IMR-90 (cell line): ENCODE data around the gene SAG. TPM values are rescaled to one million over a fixed set of nuclear protein-coding genes. Genes with fewer than 3 reads are reported as not detected.

ENCODE experiments used
- ATAC-seq: fragments of 200-7000 bp; cut with Tn5 transposase; 2 replicates; pipeline ENCODE4 v1.9.1; 2020; ENCODE audit warnings: low read depth, mild to moderate bottlenecking, moderate library complexity
- BruUV-seq: library from RNA; stranded (reverse); fragments of 400-500 nt; replicated peaks from 2 replicates; lab custom pipeline; 2021; lab: Mats Ljungman, UMichigan
- CTCF ChIA-PET: fragments of 300-600 bp; formaldehyde crosslinking; extraction: SDS; loops from one replicate; lab custom pipeline; 2021; ENCODE audit warnings: antibody characterized with exemption; lab: Yijun Ruan, JAX
- POLR2A ChIA-PET: fragments of 300-600 bp; sonication (Branson Sonifier 250); formaldehyde crosslinking; loops from one replicate; lab custom pipeline; 2022; ENCODE audit warnings: antibody characterized with exemption; ENCODE audit not compliant: unreplicated experiment; lab: Charles Lee
- DNase-seq: peaks from one replicate; pipeline ENCODE4 v3.0.0; 2013
- H2AFZ ChIP-seq: replicated peaks from 2 replicates; pipeline ENCODE3; 2013; ENCODE audit warnings: low read length, mild to moderate bottlenecking; ENCODE audit not compliant: poor library complexity
- H2AK5ac ChIP-seq: 2 replicates; pipeline ENCODE4 v1.6.1; 2013; ENCODE audit warnings: low read depth, low read length, inconsistent platforms
- H2AK9ac ChIP-seq: replicated peaks from 2 replicates; pipeline ENCODE3; 2013; ENCODE audit warnings: mild to moderate bottlenecking, low read depth, low read length, moderate library complexity; ENCODE audit not compliant: poor library complexity
- H2BK120ac ChIP-seq: 2 replicates; pipeline ENCODE4 v1.6.1; 2013; ENCODE audit warnings: low read depth, low read length, inconsistent platforms
- H2BK15ac ChIP-seq: 3 replicates; pipeline ENCODE4 v1.6.1; 2013; ENCODE audit warnings: low read depth, low read length, inconsistent platforms
- H2BK20ac ChIP-seq: 2 replicates; pipeline ENCODE4 v1.6.1; 2013; ENCODE audit warnings: low read depth, mild to moderate bottlenecking, inconsistent platforms, low read length, moderate library complexity
- H2BK5ac ChIP-seq: 2 replicates; pipeline ENCODE4 v1.6.1; 2013; ENCODE audit warnings: mild to moderate bottlenecking, low read depth, low read length, inconsistent platforms; ENCODE audit not compliant: poor library complexity, severe bottlenecking
- H3K14ac ChIP-seq: replicated peaks from 2 replicates; pipeline ENCODE4 v1.6.1; 2013; ENCODE audit warnings: low read depth, low read length, inconsistent platforms
- H3K18ac ChIP-seq: 2 replicates; pipeline ENCODE4 v1.6.1; 2013; ENCODE audit warnings: low read depth, low read length, control low read depth
- H3K23ac ChIP-seq: 2 replicates; pipeline ENCODE4 v1.6.1; 2013; ENCODE audit warnings: low read depth, low read length, inconsistent platforms
- H3K27ac ChIP-seq: 2 replicates; pipeline ENCODE4 v1.5.1; 2013; ENCODE audit warnings: mild to moderate bottlenecking, control low read depth, low read length; ENCODE audit not compliant: insufficient read depth
- H3K27me3 ChIP-seq: 2 replicates; pipeline ENCODE4 v1.6.1; 2013; ENCODE audit warnings: low read length; ENCODE audit not compliant: control insufficient read depth, insufficient read depth
- H3K36me3 ChIP-seq: 2 replicates; pipeline ENCODE4 v1.6.1; 2013; ENCODE audit warnings: low read length, mixed read lengths; ENCODE audit not compliant: control insufficient read depth, insufficient read depth
- H3K4ac ChIP-seq: 2 replicates; pipeline ENCODE4 v1.6.1; 2013; ENCODE audit warnings: low read depth, low read length, inconsistent platforms
- H3K4me1 ChIP-seq: 2 replicates; pipeline ENCODE4 v1.6.1; 2013; ENCODE audit warnings: low read length, mixed read lengths; ENCODE audit not compliant: control insufficient read depth, insufficient read depth
- H3K4me2 ChIP-seq: 2 replicates; pipeline ENCODE4 v1.6.1; 2013; ENCODE audit warnings: low read depth, mild to moderate bottlenecking, control low read depth, low read length, moderate library complexity
- H3K4me3 ChIP-seq: 2 replicates; pipeline ENCODE4 v1.5.1; 2013; ENCODE audit warnings: low read depth, mild to moderate bottlenecking, control low read depth, low read length, moderate library complexity; ENCODE audit not compliant: insufficient read depth
- H3K56ac ChIP-seq: 2 replicates; pipeline ENCODE4 v1.6.1; 2013; ENCODE audit warnings: low read length, inconsistent platforms; ENCODE audit not compliant: insufficient read depth; ENCODE audit errors: extremely low read depth
- H3K79me1 ChIP-seq, 2 experiments: 2 replicates each; pipeline ENCODE4 v1.6.1; 2013; ENCODE audit warnings: low read length in 2 of 2, inconsistent platforms in 1 of 2, low read depth in 1 of 2
- H3K9ac ChIP-seq: 2 replicates; pipeline ENCODE4 v1.6.1; 2013; ENCODE audit warnings: low read depth, low read length, control low read depth
- H3K9me1 ChIP-seq: 2 replicates; pipeline ENCODE4 v1.6.1; 2013; ENCODE audit warnings: low read length, inconsistent platforms; ENCODE audit not compliant: insufficient read depth
- H3K9me3 ChIP-seq: 2 replicates; pipeline ENCODE4 v1.6.1; 2013; ENCODE audit warnings: low read length; ENCODE audit not compliant: control insufficient read depth, insufficient read depth
- H4K20me1 ChIP-seq: 2 replicates; pipeline ENCODE4 v1.6.1; 2013; ENCODE audit warnings: low read length, inconsistent platforms; ENCODE audit not compliant: insufficient read depth
- H4K5ac ChIP-seq: 2 replicates; pipeline ENCODE4 v1.6.1; 2013; ENCODE audit warnings: mild to moderate bottlenecking, low read depth, low read length, control low read depth
- H4K8ac ChIP-seq, 2 experiments: 2 replicates each; pipeline ENCODE4 v1.6.1; 2013; ENCODE audit warnings: low read depth in 2 of 2, low read length in 2 of 2, control low read depth in 1 of 2, inconsistent platforms in 1 of 2
- H4K91ac ChIP-seq: 2 replicates; pipeline ENCODE4 v1.6.1; 2013; ENCODE audit warnings: low read depth, low read length, inconsistent platforms; ENCODE audit not compliant: insufficient read depth
- MAFK ChIP-seq: IDR thresholded peaks from 2 replicates; pipeline ENCODE4 v1.6.1; 2012; ENCODE audit warnings: low read depth, low read length, improper control_type of control experiment
- MXI1 ChIP-seq: IDR thresholded peaks from 2 replicates; pipeline ENCODE4 v1.6.1; 2012; ENCODE audit warnings: low read depth, mild to moderate bottlenecking, low read length, moderate library complexity, borderline replicate concordance
- NFE2L2 ChIP-seq: fragments of 150-350 bp; IDR thresholded peaks from 2 replicates; pipeline ENCODE4 v1.6.1; 2016; ENCODE audit warnings: low read depth, mild to moderate bottlenecking, low read length
- WGBS, 2 experiments: methylation state at CpG; one replicate each; pipeline versions ENCODE4 v1.1.5 to v1.1.7; 2013; ENCODE audit warnings: missing lambda C conversion rate in 2 of 2; ENCODE audit not compliant: insufficient read length in 1 of 2; ENCODE audit errors: extremely low coverage in 2 of 2; 5-methylcytosine and 5-hydroxymethylcytosine counted together
- dilution Hi-C: fragments of 300-500 bp; cut with HindIII; formaldehyde crosslinking; loops from one replicate; pipeline ENCODE4 v1.14.3; 2018; ENCODE audit warnings: low sequenced_read_pairs; ENCODE audit not compliant: unreplicated experiment
- in situ Hi-C: fragments of 300-500 bp; cut with MboI; formaldehyde crosslinking; loops from 3 replicates; pipeline ENCODE4 v1.14.3; 2019; ENCODE audit warnings: low sequenced_read_pairs, inconsistent platforms, mixed read lengths
- intact Hi-C: fragments of 100-400 bp; cut with micrococcal nuclease; formaldehyde crosslinking; loops from 2 replicates; pipeline ENCODE4 v1.10.0; 2022
- polyA plus RNA-seq, 3 experiments: library from polyadenylated mRNA; depleted of rRNA; stranded (reverse); fragments of >200 nt; gene quantifications; 2 replicates each; pipeline ENCODE4 v1.2.3, GENCODE V29; 2012; ENCODE audit warnings: low replicate concordance in 1 of 3
- total RNA-seq: library from RNA; depleted of rRNA; stranded (reverse); fragments of >200 nt; gene quantifications from 2 replicates; pipeline ENCODE4 v1.2.3, GENCODE V29; 2012
- TF ChIP-seq, protein P1 (sequence below): fragments of 150-350 bp; IDR thresholded peaks from 2 replicates; pipeline ENCODE4 v1.6.1; 2017; ENCODE audit warnings: mild to moderate bottlenecking, antibody characterized with exemption, low read length, low read depth

Gene SAG
- total and polyA plus RNA-seq, 2 of the 4 experiments (the other 2 are of a cell fraction), result not detected

DNA sequence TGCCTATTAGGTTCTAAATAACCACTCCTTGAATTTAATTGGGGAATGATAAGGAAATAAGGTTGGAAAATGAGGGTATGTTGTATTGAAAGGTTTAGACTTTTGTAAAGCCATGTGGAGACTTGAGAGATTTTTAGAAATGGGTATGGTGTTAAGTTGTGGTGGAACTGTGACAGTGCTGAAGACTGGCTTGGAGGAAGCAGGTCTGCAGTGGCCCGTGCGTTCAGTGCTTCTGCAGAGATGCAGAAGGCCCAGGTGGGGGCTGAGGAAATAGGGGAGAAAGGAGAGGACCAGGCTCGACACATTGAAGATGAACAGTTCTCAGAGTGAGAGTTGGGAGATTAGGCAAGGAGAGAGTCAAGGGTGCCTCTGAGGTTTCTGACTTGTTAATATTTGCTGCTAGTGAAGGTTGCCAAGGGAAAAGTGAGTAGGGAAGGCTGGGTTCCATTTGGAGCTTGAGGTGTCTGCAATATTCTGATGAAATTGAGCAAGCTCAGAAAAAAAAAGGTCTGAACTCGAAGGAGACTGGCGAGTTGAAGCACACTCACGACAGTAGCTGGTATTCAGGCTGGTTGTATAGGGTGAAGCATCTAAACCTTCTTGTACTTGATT is 25.5 kb upstream of the SAG start:
- Histone ChIP-seq H4K91ac (no peak overlapping the region), H2AFZ (no peak overlapping the region), H3K4me1 (peaks cover 4% of the 10 kb centered on the region; the same call in 1 of the 2 replicates), H3K9ac (no peak overlapping the region), H4K5ac (no peak overlapping the region), H3K56ac (no peak overlapping the region), H3K79me1 (peaks cover 0 to 5% of the 10 kb centered on the region in 2 experiments; a peak in 2 of 4 replicates), H3K23ac (no peak overlapping the region), H3K27ac (no peak overlapping the region), H3K14ac (no peak overlapping the region), H3K4ac (no peak overlapping the region), H3K9me1 (0 out of 2 replicates have a peak, but pooled peaks cover 8% of the 10 kb centered on the region), H2AK5ac (no peak overlapping the region), H2BK20ac (no peak overlapping the region), H2BK5ac (no peak overlapping the region), H3K27me3 (no peaks in the 10 kb centered on the region), H3K18ac (no peak overlapping the region), H2BK120ac (no peak overlapping the region), H4K20me1 (no peaks in the 10 kb centered on the region), H4K8ac (no peak overlapping the region), H2AK9ac (no peak overlapping the region), H3K4me2 (no peak overlapping the region), H3K36me3 (peaks cover 44% of the 10 kb centered on the region), H3K4me3 (no peak overlapping the region), H2BK15ac (no peak overlapping the region), H3K9me3 (no peaks in the 10 kb centered on the region)
- no TSS peak for BruUV-seq
- ChIA-PET POLR2A (interaction anchor here (0.5 kb wide), 1 partner anchor 573 kb away, joined by 3 read pairs; no protein-coding TSS in a partner anchor), CTCF (no interaction called here)
- dilution Hi-C loops (no loop called here), intact Hi-C loops (loop anchor here (5.0 kb wide), 1 partner anchor 430 kb away; the partner anchor contains the start of gene UGT1A5), in situ Hi-C loops (loop anchor here (10.0 kb wide), 1 partner anchor 163 kb away; no protein-coding TSS in a partner anchor)
- DNase-seq, result no peak
- WGBS, 2 experiments, result 92% methylated on average over 4 of the region's 6 CpGs; no CpG with 5 or more reads in 1 of the 2 experiments
- ATAC-seq, result no peak
- no peak for TF ChIP-seq MAFK
- TF ChIP-seq, protein P1, sequence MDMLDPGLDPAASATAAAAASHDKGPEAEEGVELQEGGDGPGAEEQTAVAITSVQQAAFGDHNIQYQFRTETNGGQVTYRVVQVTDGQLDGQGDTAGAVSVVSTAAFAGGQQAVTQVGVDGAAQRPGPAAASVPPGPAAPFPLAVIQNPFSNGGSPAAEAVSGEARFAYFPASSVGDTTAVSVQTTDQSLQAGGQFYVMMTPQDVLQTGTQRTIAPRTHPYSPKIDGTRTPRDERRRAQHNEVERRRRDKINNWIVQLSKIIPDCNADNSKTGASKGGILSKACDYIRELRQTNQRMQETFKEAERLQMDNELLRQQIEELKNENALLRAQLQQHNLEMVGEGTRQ, result no peak
- no peak for TF ChIP-seq NFE2L2
- no peak for TF ChIP-seq MXI1
